Body of pancreas (tissue), 4 donors: ENCODE results near the gene NR2F1-AS1. TPM values are rescaled to one million over a fixed set of nuclear protein-coding genes. Genes with fewer than 3 reads are reported as not detected.

Experiments
- ATAC-seq: fragments of 150-250 bp; one replicate; pipeline ENCODE4 v1.9.1; 2016
- DNase-seq, 4 donors: peaks; one replicate each; pipeline ENCODE4 v3.0.0-alpha.2; 2019
- H3K27ac ChIP-seq, 4 donors: fragments of 200-600 bp; sonication (generic); 1 replicate in 3 of 4; 2 replicates in 1 of 4; pipeline versions ENCODE4 v1.5.1 to v1.6.1; 2016 to 2019; ENCODE audit warnings: mild to moderate bottlenecking in 1 of 4, mixed read lengths in 1 of 4, moderate library complexity in 1 of 4
- H3K27me3 ChIP-seq, 2 donors: fragments of 200-600 bp; sonication (generic); one replicate each; pipeline ENCODE4 v1.6.0; 2016; ENCODE audit warnings: mild to moderate bottlenecking in 1 of 2
- H3K36me3 ChIP-seq, 2 donors: fragments of 200-600 bp; sonication (generic); replicated peaks in 1 of 2; 2 replicates each; pipeline ENCODE4 v1.5.1; 2016; ENCODE audit warnings: low read depth in 2 of 2; ENCODE audit not compliant: insufficient read depth in 1 of 2
- H3K4me1 ChIP-seq: fragments of 200-600 bp; sonication (generic); one replicate; pipeline ENCODE4 v1.6.0; 2016
- H3K4me3 ChIP-seq, 2 donors: fragments of 200-600 bp; sonication (generic); 1 replicate in 1 of 2; 2 replicates in 1 of 2; pipeline ENCODE4 v1.5.1; 2016 to 2019
- H3K9me3 ChIP-seq, 3 donors: fragments of 200-600 bp; sonication (generic); 1 replicate in 2 of 3; 2 replicates in 1 of 3; pipeline ENCODE4 v1.5.1; 2016
- POLR2A ChIP-seq, 3 donors: fragments of 450-650 bp; IDR thresholded peaks; one replicate each; pipeline ENCODE4 v1.6.1; 2016; ENCODE audit warnings: antibody characterized with exemption in 3 of 3, mild to moderate bottlenecking in 2 of 3
- WGBS, 2 donors: methylation state at CpG; one replicate each; pipeline ENCODE4 v1.1.5; 2017; 5-methylcytosine and 5-hydroxymethylcytosine counted together
- intact Hi-C: fragments of 100-400 bp; cut with DNase I; formaldehyde crosslinking; loops from one replicate; pipeline ENCODE4 v1.15.1; 2023
- total RNA-seq, 2 donors: library from RNA; depleted of rRNA; stranded (reverse); fragments of >200 nt; gene quantifications; one replicate each; pipeline ENCODE4 v1.1.0, GENCODE V29; 2016
- TF ChIP-seq, protein P1 (sequence below), 7 experiments: fragments of 450-650 bp in 4 of 7; fragments of 200-600 bp in 3 of 7; sonication (generic) in 3 of 7; IDR thresholded peaks; one replicate each; pipeline ENCODE4 v1.5.1; 2016 to 2019; ENCODE audit warnings: antibody characterized with exemption in 7 of 7

NR2F1-AS1 gene
- total RNA-seq, 2 donors from 2014 or later: 4.9 to 5.3 TPM

DNA sequence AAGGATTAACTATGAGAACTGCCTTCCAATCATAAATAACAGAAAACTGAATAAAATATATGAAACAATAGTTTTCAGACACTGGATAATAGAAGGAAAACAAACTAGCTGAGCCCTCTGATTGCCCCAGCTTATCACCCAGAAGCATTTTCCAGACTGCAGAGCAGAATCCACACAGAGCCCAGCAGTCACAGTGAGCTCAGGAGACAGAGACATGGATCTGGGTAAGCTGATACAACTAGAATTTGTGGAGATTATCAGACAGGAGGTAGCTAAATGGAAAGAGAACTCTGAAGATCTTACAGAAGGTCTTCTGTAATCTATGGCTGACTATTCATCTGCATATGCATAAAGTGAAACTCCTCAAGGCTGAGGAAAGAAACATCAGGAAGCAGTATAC, 128.8 kb downstream of the NR2F1-AS1 start:
- ATAC-seq: no peak
- Histone ChIP-seq H3K4me3 (no peak overlapping the region), H3K27me3 (no peaks in the 10 kb centered on the region), H3K9me3 (no peaks in the 10 kb centered on the region), H3K36me3 (no peaks in the 10 kb centered on the region), H3K27ac (no peak overlapping the region), H3K4me1 (no peaks in the 10 kb centered on the region)
- TF ChIP-seq, protein P1, sequence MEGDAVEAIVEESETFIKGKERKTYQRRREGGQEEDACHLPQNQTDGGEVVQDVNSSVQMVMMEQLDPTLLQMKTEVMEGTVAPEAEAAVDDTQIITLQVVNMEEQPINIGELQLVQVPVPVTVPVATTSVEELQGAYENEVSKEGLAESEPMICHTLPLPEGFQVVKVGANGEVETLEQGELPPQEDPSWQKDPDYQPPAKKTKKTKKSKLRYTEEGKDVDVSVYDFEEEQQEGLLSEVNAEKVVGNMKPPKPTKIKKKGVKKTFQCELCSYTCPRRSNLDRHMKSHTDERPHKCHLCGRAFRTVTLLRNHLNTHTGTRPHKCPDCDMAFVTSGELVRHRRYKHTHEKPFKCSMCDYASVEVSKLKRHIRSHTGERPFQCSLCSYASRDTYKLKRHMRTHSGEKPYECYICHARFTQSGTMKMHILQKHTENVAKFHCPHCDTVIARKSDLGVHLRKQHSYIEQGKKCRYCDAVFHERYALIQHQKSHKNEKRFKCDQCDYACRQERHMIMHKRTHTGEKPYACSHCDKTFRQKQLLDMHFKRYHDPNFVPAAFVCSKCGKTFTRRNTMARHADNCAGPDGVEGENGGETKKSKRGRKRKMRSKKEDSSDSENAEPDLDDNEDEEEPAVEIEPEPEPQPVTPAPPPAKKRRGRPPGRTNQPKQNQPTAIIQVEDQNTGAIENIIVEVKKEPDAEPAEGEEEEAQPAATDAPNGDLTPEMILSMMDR (IDR thresholded peaks at IDR 0.05): no peak
- no peak for TF ChIP-seq POLR2A (IDR thresholded peaks at IDR 0.05)
- DNase-seq: no peak
- intact Hi-C loops: no loop called here

DNA sequence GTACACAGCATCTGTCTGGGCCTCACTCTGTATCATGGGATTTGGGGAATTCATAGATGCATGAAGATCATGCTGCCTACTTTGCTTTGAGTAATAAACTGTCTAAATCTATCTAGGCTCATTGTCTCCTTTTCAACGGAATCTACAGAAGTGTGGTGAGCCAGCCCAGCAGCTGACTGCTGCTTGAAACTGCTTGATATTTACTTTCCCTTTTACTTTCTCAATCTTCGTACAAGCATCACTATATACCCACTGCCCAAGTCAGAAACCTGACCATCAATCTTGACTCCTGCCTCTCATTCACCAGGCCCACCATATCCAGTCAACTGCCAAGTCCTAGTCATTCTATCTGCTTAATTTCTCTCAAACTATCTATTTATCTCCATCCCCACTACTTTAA, 142.9 kb downstream of the NR2F1-AS1 start:
- DNase-seq (no peak), ATAC-seq (no peak)
- 63 to 67% methylated on average over 2 of the region's 2 CpGs for WGBS, 2 donors
- Histone ChIP-seq H3K9me3 (no peaks in the 10 kb centered on the region), H3K4me3 (no peak overlapping the region), H3K27me3 (no peaks in the 10 kb centered on the region), H3K27ac (no peak overlapping the region), H3K36me3 (no peaks in the 10 kb centered on the region), H3K4me1 (no peaks in the 10 kb centered on the region)
- intact Hi-C loops: no loop called here
- TF ChIP-seq, protein P1 (IDR thresholded peaks at IDR 0.05): no peak
- TF ChIP-seq POLR2A (IDR thresholded peaks at IDR 0.05): no peak

DNA sequence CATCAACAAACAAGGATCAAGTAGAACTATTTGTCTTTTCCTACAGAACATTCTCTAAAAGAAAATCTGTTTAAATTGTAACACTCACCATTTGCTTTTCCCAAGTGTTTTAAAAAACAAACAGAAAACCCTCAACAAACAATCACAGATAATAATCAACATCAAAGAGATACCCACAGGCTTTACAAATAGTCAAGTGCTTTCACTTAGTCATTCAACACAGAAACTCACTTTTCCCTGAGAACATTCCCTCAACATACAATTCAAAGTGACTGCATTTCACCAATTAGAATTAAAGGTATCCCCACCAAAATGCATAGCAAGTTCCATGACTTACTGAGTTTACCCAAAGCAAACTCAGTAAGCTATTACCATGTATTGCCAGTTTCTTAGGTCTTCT, 144.9 kb downstream of the NR2F1-AS1 start:
- H3K4me3 ChIP-seq: no peak overlapping the region
- H3K36me3 ChIP-seq: no peaks in the 10 kb centered on the region
- no peak overlapping the region for H3K27ac ChIP-seq
- no peak for ATAC-seq
- no peaks in the 10 kb centered on the region for H3K27me3 ChIP-seq
- TF ChIP-seq, protein P1 (IDR thresholded peaks at IDR 0.05): no peak
- no peak for TF ChIP-seq POLR2A (IDR thresholded peaks at IDR 0.05)
- no peaks in the 10 kb centered on the region for H3K9me3 ChIP-seq
- intact Hi-C loops: no loop called here
- no peaks in the 10 kb centered on the region for H3K4me1 ChIP-seq
- DNase-seq: no peak

DNA sequence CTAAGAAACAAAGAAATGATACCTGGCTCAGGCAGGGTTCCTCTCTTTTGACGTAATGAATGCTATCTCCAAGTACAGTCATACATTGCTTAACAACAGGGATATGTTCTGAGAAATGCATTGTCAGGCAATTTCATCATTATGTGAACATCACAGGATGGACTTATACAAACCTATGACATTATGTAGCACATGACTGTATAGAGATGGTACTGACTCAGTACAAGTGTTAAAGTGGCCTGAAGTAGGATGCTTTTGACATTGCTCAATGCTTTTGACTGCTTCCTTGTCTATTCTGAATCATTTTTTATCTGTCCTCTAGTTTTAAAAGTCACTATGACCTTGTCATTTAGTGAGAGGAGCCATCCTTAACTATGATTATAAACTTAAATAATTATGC, 147.6 kb downstream of the NR2F1-AS1 start:
- intact Hi-C loops: no loop called here
- Histone ChIP-seq H3K36me3 (no peaks in the 10 kb centered on the region), H3K9me3 (no peaks in the 10 kb centered on the region), H3K27me3 (no peaks in the 10 kb centered on the region), H3K27ac (no peak overlapping the region), H3K4me1 (no peaks in the 10 kb centered on the region), H3K4me3 (no peak overlapping the region)
- DNase-seq (no peak), ATAC-seq (no peak)
- TF ChIP-seq, protein P1 (IDR thresholded peaks at IDR 0.05): no peak
- no peak for TF ChIP-seq POLR2A (IDR thresholded peaks at IDR 0.05)
- WGBS, 2 donors: 76 to 90% methylated on average over 1 of the region's 1 CpG

DNA sequence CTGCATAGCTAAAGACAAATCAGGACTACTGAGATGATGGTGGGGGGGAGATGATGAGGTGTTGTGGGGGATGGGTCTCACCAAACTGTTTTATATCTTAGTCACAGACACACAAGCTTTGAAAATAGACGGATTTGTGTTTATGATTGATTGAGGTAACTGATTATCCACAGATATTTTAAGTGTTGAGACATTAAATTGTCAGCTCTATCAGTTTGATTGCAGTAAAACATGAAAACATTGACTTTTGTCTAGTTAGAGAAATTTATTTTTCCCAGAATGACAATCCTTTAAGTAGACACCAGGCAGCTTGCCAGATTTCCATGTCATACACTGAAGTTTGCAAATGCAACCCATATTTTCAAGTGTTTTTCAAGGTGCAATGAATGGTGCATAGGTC, 149.8 kb downstream of the NR2F1-AS1 start:
- Histone ChIP-seq H3K4me1 (no peaks in the 10 kb centered on the region), H3K36me3 (no peaks in the 10 kb centered on the region), H3K4me3 (no peak overlapping the region), H3K27ac (no peak overlapping the region), H3K27me3 (no peaks in the 10 kb centered on the region), H3K9me3 (no peaks in the 10 kb centered on the region)
- TF ChIP-seq POLR2A (IDR thresholded peaks at IDR 0.05): no peak
- TF ChIP-seq, protein P1 (IDR thresholded peaks at IDR 0.05): no peak
- no peak for ATAC-seq
- 10 to 15% methylated on average over 1 of the region's 1 CpG for WGBS, 2 donors
- DNase-seq: no peak
- intact Hi-C loops: no loop called here
